GM21717 (cell line): ENCODE results near the gene BTBD9.
"Not testable (repeated sequence)": the region's sequence is repeated elsewhere in the genome, so short reads cannot be mapped to it uniquely, and the experiment has no call there.

Source experiments
- ATAC-seq: cut with Tn5 transposase; IDR thresholded peaks from one replicate; pipeline ENCODE4 v1.9.1; 2021; ENCODE audit warnings: mild to moderate bottlenecking, moderate library complexity; ENCODE audit not compliant: unreplicated experiment

Gene BTBD9

DNA sequence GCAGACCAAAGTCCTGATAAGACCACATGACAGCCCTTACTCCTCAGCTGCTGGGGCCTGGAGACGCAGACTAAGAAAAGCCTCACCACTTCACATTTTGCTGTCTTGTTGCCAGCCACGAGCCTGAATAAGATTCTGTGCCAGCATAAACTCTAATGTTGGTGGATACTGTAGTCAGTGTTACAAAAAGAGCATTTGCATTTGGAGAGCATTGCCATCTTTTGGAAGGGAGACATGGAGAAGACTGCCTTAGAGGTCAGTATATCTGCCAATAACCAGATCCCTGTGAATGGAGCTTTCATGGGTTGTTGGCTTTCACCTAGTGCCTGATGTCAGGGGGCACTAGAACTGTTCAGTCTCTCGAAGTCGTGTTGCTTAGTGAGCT lies 505.0 kb downstream of the BTBD9 start:
- ATAC-seq: no peak

DNA sequence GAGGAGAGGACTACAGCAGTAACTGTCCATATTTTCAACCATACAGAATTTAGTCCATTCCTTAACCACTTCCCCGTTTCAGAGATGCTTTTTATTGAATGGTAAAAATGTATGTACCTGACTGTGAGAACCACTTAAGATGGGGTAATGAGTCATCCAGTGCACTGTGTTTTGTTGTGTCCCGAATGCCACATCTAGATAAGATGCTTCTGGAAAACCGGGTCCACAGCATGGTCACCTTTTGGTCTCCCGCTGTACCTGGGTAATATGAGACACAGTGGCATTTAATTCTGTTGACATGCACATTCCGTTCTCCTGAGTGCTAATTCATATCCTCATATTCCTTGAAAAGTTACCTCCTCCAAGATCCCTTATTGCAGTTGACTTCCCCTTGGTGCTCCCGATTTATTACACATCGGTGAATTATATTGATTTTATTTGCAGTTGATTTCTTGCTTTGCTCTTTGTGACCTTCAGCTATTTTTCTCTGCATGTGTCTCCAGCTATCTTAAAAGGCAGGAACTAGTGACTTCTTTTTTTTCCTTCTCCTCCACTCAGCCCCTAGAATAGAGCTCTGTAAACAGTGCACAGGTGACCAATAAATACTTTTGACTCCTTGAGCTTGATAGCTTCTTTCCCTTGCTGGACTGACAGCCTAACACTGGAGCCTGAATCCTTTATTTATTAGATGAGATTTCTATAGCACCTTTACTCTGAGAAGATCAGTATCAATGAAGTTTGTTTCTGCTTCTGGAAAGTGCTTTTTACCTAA lies 505.6 kb downstream of the BTBD9 start:
- no peak for ATAC-seq

DNA sequence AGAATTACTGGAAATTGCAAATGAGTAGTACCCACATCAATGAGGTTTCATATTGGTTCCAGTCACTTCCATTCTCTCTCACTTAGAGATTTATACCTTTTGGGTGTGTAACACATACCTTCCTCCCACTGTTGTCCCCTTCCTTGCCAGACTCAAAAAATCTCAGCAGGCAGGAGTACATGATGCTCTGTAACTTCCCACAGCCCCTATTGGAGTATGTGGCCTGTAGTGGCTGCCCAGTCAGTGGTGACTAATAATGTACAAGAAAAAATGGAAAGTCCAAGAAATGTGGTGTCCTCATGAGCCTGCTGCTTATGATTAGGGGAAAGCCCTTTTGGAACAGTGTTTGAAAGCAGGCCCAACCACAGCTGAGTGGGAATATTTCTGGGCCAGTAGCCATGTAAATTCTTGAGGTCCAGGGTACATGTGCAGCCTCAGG lies 508.2 kb downstream of the BTBD9 start:
- ATAC-seq: no peak

GRCh38 chr6:38127284-38127683 lies 512.4 kb downstream of the BTBD9 start:
- ATAC-seq: no peak

DNA sequence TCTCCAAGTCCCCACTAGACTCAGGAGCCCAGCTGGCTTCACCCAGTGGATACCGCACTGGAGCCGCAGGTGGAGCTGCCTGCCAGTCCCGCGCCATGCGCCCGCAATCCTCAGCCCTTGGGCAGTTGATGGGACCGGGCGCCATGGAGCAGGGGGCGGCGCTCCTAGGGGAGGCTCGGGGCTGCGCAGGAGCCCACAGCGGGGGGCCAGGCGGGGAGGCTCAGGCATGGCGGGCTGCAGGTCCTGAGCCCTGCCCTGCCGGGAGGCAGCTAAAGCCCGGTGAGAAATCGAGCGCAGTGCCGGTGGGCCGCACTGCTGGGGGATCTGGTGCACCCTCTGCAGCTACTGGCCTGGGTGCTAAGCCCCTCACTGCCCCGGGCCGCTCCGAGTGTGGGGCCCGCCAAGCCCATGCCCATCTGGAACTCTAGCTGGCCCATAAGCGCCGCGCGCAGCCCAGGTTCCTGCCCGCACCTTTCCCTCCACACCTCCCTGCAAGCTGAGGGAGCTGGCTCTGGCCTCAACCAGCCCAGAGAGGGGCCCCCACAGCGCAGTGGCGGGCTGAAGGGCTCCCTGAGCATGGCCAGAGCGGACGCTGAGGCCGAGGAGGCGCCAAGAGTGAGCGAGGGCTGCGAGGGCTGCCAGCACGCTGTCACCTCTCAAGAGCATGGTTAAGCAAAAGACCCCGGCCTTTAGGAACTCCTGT lies 515.4 kb downstream of the BTBD9 start:
- ATAC-seq: not testable (repeated sequence)

DNA sequence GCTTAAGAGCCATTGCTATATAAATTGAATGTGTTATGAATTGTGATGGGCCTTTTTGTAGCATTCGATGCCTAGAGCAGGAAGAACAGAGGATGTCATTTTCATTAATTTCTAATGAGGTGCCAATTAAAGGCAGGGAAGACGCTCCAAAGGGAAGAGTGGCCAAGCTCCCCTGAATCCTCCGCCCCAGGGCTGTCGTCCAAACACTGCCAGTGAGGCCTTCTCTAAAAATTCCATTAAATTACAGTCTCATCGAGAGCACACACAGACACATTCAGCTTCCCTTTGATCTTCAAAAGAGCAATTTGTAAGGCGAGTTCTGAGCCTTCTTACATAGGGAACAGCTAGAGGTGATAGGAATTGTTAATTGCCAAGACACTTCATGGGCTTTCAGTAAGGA lies 520.2 kb downstream of the BTBD9 start:
- ATAC-seq: no peak

GRCh38 chr6:38118791-38119365 lies 520.9 kb downstream of the BTBD9 start:
- ATAC-seq: no peak
